Stimulated activated CD8-positive, alpha-beta memory T cell treated with anti-CD3 and anti-CD28 coated beads, Interleukin-12 subunit alpha, Interleukin-12 subunit beta, amount 100 ng/mL, for 4 hours (primary cell): ENCODE measurements around the gene U2SURP.

Experiments
- DNase-seq: peaks from one replicate; pipeline ENCODE4 v3.0.0-alpha.2; 2020; ENCODE audit warnings: low read depth

Gene U2SURP

GRCh38 chr3:143101792-143102381, 100.5 kb downstream of the U2SURP start:
- no peak for DNase-seq

GRCh38 chr3:143103652-143104051, 102.3 kb downstream of the U2SURP start:
- DNase-seq, result no peak

- no peak for DNase-seq
Measured at GRCh38 chr3:143105170-143105569, 103.8 kb downstream of the U2SURP start.

- no peak for DNase-seq
Measured at GRCh38 chr3:143109861-143110260, 108.5 kb downstream of the U2SURP start.
